Mucosa of rectum (tissue), 2 donors: ENCODE measurements around the gene GNAS.

Experiments used
- H3K27ac ChIP-seq, 2 donors: one replicate each; pipeline ENCODE4 v1.7.0; 2013; ENCODE audit warnings: inconsistent platforms in 2 of 2, low read depth in 2 of 2, low read length in 2 of 2
- H3K27me3 ChIP-seq, 2 donors: one replicate each; pipeline ENCODE4 v1.7.0; 2013; ENCODE audit warnings: low read length in 2 of 2; ENCODE audit not compliant: control insufficient read depth in 2 of 2, insufficient read depth in 2 of 2
- H3K36me3 ChIP-seq, 2 donors: one replicate each; pipeline ENCODE4 v1.7.0; 2013; ENCODE audit warnings: low read length in 2 of 2; ENCODE audit not compliant: control insufficient read depth in 2 of 2, insufficient read depth in 2 of 2
- H3K4me1 ChIP-seq, 2 donors: one replicate each; pipeline ENCODE4 v1.7.0; 2013; ENCODE audit warnings: low read length in 2 of 2, mild to moderate bottlenecking in 1 of 2; ENCODE audit not compliant: control insufficient read depth in 2 of 2, insufficient read depth in 2 of 2
- H3K4me3 ChIP-seq, 2 donors: one replicate each; pipeline ENCODE4 v1.7.0; 2013; ENCODE audit warnings: low read length in 2 of 2
- H3K9ac ChIP-seq, 2 donors: one replicate each; pipeline ENCODE4 v1.7.0; 2013; ENCODE audit warnings: low read length in 2 of 2, low read depth in 1 of 2, mild to moderate bottlenecking in 1 of 2
- H3K9me3 ChIP-seq, 2 donors: one replicate each; pipeline ENCODE4 v1.7.0; 2013; ENCODE audit warnings: low read length in 2 of 2; ENCODE audit not compliant: control insufficient read depth in 2 of 2
- donor health status: healthy.
- donor health status: Normal muscosa, but diverticular disease.

GNAS gene

GRCh38 chr20:58895448-58896180 lies 43.1 kb downstream of the GNAS start:
- Histone ChIP-seq H3K9me3 (no peaks in the 10 kb centered on the region), H3K9ac (no peak overlapping the region), H3K27me3 (no peaks in the 10 kb centered on the region), H3K36me3 (peaks cover 10 to 22% of the 10 kb centered on the region in 2 donors), H3K4me3 (no peak overlapping the region), H3K4me1 (peaks cover 9 to 11% of the 10 kb centered on the region in 2 donors), H3K27ac (no peak overlapping the region)

DNA sequence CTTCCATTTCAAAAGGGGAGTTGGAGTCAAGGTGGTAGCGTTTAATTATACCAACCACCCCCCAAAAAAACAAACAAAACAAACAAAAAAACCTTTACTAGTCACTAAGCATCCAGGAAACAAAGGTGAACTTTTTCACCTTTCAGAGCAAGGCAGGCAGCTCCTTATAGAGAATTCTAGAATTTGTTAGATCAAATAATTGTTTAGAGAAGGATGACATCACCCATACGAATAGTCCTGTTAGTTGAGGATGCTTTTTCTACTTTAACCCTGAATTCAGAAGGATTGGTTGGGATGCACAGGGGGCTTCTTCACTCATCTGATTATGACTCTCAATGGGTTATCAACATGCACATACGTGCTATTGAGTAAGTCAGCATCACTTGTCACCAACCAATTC lies 44.3 kb downstream of the GNAS start:
- H3K4me3 ChIP-seq = no peak overlapping the region
- no peak overlapping the region for H3K9ac ChIP-seq
- H3K4me1 ChIP-seq = peaks cover 9 to 11% of the 10 kb centered on the region in 2 donors
- peaks cover 10 to 22% of the 10 kb centered on the region in 2 donors for H3K36me3 ChIP-seq
- H3K9me3 ChIP-seq = no peaks in the 10 kb centered on the region
- no peak overlapping the region for H3K27ac ChIP-seq
- H3K27me3 ChIP-seq = no peaks in the 10 kb centered on the region

GRCh38 chr20:58897488-58897887 lies 45.0 kb downstream of the GNAS start:
- Histone ChIP-seq H3K4me3 (no peak overlapping the region), H3K36me3 (peaks cover 10 to 26% of the 10 kb centered on the region in 2 donors), H3K9ac (no peak overlapping the region), H3K27me3 (no peaks in the 10 kb centered on the region), H3K27ac (no peak overlapping the region), H3K4me1 (peaks cover 9 to 11% of the 10 kb centered on the region in 2 donors), H3K9me3 (no peaks in the 10 kb centered on the region)

- Histone ChIP-seq H3K4me3 (no peak overlapping the region), H3K4me1 (peaks cover 2 to 11% of the 10 kb centered on the region in 2 donors), H3K9me3 (no peaks in the 10 kb centered on the region), H3K27me3 (no peaks in the 10 kb centered on the region), H3K27ac (no peak overlapping the region), H3K9ac (no peak overlapping the region), H3K36me3 (peaks cover 16 to 31% of the 10 kb centered on the region in 2 donors)
These were observed 46.3 kb downstream of the GNAS start for GRCh38 chr20:58898629-58899408.

DNA sequence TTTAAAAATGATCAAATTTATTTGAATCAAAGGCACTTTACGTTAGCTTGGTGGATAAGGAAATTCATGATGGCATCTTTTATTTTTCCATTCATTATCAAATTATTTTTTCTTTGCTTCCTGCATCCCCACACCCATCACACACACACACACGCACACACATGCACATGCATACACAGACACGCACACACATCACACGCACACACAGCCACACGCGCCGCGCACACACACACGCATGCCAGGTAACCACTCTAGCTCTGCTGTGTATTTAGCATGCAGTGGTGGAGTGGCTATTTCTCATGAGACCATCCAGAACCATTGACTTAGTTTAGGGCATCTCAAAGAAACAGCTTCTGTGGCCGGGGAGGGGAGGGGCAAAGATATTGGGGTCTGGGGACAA lies 47.0 kb downstream of the GNAS start:
- H3K27ac ChIP-seq = no peak overlapping the region
- no peaks in the 10 kb centered on the region for H3K27me3 ChIP-seq
- no peak overlapping the region for H3K9ac ChIP-seq
- H3K4me1 ChIP-seq = peaks cover 0 to 10% of the 10 kb centered on the region in 2 donors
- no peaks in the 10 kb centered on the region for H3K9me3 ChIP-seq
- H3K36me3 ChIP-seq = peaks cover 22 to 38% of the 10 kb centered on the region in 2 donors
- no peak overlapping the region for H3K4me3 ChIP-seq

- H3K36me3 ChIP-seq = peaks cover 30 to 47% of the 10 kb centered on the region in 2 donors
- no peak overlapping the region for H3K4me3 ChIP-seq
- no peaks in the 10 kb centered on the region for H3K27me3 ChIP-seq
- peaks cover 0 to 3% of the 10 kb centered on the region in 2 donors for H3K4me1 ChIP-seq
- H3K9ac ChIP-seq = no peak overlapping the region
- no peaks in the 10 kb centered on the region for H3K9me3 ChIP-seq
- H3K27ac ChIP-seq = no peak overlapping the region
These were observed 47.9 kb downstream of the GNAS start for GRCh38 chr20:58900397-58900796.

- H3K27ac ChIP-seq = no peak overlapping the region
- H3K9me3 ChIP-seq = no peaks in the 10 kb centered on the region
- no peaks in the 10 kb centered on the region for H3K27me3 ChIP-seq
- no peak overlapping the region for H3K4me3 ChIP-seq
- no peak overlapping the region for H3K9ac ChIP-seq
- peaks cover 0 to 1% of the 10 kb centered on the region in 2 donors for H3K4me1 ChIP-seq
- H3K36me3 ChIP-seq = peaks cover 40 to 58% of the 10 kb centered on the region in 2 donors
These were observed 49.2 kb downstream of the GNAS start for GRCh38 chr20:58901488-58902402.

DNA sequence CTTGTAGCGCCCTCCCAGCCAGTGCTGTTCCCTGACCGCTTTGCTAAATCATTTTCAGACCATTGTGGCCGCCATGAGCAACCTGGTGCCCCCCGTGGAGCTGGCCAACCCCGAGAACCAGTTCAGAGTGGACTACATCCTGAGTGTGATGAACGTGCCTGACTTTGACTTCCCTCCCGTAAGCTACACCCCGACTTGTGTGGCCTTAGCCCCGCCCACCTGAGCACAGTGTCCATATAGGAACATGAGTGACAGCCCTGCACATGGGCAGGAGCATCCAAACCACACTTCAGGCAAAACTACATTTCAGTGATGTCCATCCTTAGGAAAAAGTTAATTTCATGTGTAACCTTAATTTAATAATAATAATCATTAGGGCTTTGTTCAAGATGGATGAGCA lies 51.1 kb downstream of the GNAS start:
- Histone ChIP-seq H3K27me3 (no peaks in the 10 kb centered on the region), H3K9me3 (no peaks in the 10 kb centered on the region), H3K9ac (no peak overlapping the region), H3K4me1 (peaks cover 8 to 11% of the 10 kb centered on the region in 2 donors), H3K4me3 (no peak overlapping the region), H3K27ac (no peak overlapping the region), H3K36me3 (peaks cover 40 to 58% of the 10 kb centered on the region in 2 donors)

- H3K9me3 ChIP-seq = no peaks in the 10 kb centered on the region
- no peak overlapping the region for H3K27ac ChIP-seq
- H3K9ac ChIP-seq = no peak overlapping the region
- H3K27me3 ChIP-seq = no peaks in the 10 kb centered on the region
- peaks cover 8 to 11% of the 10 kb centered on the region in 2 donors for H3K4me1 ChIP-seq
- no peak overlapping the region for H3K4me3 ChIP-seq
- H3K36me3 ChIP-seq = peaks cover 48 to 59% of the 10 kb centered on the region in 2 donors
These were observed 52.7 kb downstream of the GNAS start for GRCh38 chr20:58905236-58905635.
